HG03439 (cell line): ENCODE results near the gene MSH3.
A peak's percentile ranks its signal among the peaks of the same experiment; 100 is the strongest.
"Not testable (repeated sequence)": the region's sequence is repeated elsewhere in the genome, so short reads cannot be mapped to it uniquely, and the experiment has no call there.

ENCODE experiments used
- ATAC-seq: cut with Tn5 transposase; IDR thresholded peaks from one replicate; pipeline ENCODE4 v1.9.1; 2021; ENCODE audit warnings: mild to moderate bottlenecking, moderate library complexity; ENCODE audit not compliant: unreplicated experiment

The MSH3 gene

GRCh38 chr5:80841026-80841797, 186.8 kb downstream of the MSH3 start:
- not testable (repeated sequence) for ATAC-seq

- ATAC-seq, result not testable (repeated sequence)
Measured at GRCh38 chr5:80846422-80846821, 192.0 kb downstream of the MSH3 start.

DNA sequence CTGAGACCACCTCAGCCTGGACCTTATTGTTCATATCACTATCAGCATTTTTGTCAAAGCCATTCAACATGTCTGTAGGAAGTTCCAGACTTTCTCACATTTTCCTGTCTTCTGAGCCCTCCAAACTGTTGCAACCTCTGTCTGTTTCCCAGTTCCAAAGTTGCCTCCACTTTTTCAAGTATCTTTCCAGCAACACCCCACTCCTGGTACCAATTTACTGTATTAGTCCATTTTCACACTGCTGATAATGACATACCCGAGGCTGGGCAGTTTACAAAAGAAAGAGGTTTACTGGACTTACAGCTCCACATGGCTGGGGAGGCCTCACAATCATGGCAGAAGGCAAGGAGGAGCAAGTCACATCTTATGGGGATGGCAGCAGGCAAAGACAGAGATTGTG, 195.7 kb downstream of the MSH3 start:
- not testable (repeated sequence) for ATAC-seq

DNA sequence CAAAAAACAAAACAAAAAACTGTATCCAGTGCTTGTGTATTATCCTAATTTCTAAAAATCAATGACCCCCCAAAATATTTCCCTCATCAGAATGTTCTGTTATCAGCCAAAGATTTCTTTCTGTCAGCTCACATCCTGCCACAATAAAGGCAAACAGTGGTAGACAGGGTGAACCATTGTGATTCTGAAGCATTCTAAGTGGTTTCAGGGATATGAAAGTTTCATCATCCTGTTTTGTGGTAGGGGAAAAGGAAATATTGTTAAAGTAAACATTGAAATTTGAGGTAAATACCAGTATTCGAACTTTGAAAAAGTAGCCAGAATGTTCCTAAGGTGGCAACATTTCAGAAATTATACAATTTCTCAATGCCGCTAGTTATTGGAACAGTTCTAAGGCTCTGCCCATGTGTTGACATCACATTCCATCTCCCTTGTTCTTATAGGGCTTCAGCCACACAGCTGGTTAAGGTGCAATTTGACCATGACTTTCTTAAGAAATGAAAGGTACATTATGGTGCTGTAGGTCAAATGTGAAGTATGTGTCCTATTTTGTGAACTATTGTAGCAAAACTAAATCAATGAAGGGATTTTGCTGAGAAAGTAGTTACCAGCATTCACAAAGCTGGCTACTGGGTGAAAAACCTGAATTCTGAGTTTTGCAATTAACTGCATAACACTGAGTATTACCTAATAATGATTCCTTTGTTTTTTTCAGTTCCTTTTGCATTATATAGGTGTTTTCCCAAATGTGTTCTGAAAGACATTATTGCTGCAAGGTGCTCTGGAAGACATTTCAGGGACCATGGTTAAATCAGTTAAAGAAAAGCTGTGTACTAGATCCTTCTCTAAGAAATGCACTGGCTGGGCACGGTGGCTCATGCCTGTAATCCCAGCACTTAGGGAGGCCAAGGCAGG, 198.1 kb downstream of the MSH3 start:
- ATAC-seq, result no peak

GRCh38 chr5:80853413-80853812, 199.0 kb downstream of the MSH3 start:
- no peak for ATAC-seq

GRCh38 chr5:80854583-80854982, 200.1 kb downstream of the MSH3 start:
- no peak for ATAC-seq

DNA sequence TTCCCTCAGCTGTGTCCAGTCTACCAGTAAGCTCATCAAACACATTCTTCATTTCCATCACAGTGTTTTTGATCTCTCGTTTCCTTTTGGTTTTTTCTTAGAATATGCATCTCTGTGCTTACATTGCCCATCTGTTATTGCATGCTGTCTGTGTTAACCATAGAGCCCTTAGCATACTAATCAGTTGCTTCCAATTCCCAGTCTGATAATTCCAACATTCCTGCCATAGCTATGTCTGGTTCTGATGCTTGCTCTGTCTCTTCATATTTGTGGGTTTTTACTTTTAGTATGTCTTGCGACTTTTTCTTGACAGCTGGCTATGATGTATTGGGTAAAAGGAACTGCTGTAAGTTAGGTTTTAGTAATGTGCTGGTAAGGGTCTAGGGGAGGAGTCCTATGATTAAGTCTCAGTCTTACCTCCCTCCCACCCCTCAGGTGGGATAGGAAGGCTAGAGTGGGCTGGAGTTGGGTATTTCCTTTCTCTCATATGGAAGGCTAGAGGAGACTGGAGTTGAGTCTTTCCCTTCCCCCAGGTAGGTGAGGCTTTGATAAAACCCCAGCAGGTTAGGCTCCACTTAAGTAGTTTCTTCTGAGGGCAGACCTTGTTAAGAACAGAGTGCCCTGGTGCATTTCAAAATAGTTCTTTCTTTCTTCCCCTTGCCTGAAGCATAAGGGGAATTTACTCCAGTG, 206.6 kb downstream of the MSH3 start:
- ATAC-seq, result no peak

- no peak for ATAC-seq
Measured at GRCh38 chr5:80863708-80864107, 209.3 kb downstream of the MSH3 start.

GRCh38 chr5:80864109-80864508, 209.7 kb downstream of the MSH3 start:
- ATAC-seq, result no peak

DNA sequence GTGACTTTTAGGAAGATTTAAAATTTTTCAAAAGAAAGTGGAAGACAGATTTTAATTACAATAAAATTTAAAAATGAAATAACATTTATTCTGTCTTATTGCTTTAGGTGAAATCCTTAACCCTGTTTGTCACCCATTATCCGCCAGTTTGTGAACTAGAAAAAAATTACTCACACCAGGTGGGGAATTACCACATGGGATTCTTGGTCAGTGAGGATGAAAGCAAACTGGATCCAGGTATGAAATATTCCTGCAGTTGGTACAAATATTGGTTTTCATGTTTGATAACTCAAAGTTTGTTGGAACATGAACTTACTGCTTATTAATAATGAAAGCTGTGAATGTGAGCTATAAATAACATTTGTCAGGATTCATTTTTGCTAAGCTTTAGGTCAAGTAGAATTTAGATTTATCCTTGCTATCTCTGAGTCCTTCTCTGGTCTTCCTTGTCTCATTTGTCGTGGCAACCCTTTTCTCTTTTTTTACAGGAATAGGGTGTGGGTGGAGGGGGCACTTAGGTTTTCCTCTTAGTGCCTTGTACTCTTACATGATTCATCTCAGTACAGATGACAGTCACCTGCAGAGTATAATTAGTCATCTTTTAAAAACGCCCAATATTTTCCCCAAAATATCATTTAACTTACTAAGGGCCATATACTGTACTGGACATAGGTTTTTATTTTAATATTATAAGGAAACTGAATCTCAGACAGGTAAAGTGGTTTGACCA, 210.4 kb downstream of the MSH3 start:
- ATAC-seq, result peak; percentile 52

GRCh38 chr5:80865551-80865950, 211.1 kb downstream of the MSH3 start:
- ATAC-seq, result no peak

DNA sequence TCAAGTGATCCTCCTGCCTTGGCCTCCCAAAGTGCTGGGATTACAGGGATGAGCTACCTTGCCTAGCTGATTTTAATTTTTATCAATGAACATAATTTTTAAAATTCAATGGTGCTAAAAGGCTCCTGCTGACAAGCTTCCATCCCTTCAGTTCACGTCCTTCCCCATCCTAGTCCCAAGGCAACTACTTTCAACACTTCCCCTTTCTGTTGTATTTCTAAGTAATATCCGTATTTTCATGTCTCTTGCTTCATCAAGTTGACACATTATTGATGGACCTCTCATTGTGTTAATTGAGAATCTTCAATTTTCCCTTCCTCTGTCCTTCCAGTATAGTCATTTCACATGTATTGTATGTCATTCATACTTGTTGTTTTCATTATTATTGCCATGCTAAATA, 211.9 kb downstream of the MSH3 start:
- ATAC-seq, result no peak

DNA sequence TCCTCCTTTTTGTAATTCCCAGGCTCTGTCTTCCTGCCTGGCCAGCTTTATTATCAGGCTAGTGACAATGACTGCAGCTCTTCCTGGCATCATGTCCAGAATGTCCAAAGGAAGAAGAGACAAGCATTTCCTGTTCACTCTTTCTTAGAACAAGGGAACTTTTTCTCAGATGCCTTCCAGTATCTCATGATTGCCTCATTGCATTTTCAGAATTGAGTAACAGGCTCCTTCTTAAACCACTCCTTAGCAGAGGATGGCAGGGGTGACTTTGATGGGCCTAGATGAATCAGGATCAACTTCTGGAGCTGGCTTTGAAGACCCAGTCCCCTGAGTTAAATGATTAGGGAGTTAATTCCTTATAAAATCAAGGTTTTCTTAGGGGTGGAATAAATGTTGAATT, 212.8 kb downstream of the MSH3 start:
- no peak for ATAC-seq

- ATAC-seq, result no peak
Measured at GRCh38 chr5:80870442-80870841, 216.0 kb downstream of the MSH3 start.

- no peak for ATAC-seq
Measured at GRCh38 chr5:80871541-80871961, 217.1 kb downstream of the MSH3 start.

DNA sequence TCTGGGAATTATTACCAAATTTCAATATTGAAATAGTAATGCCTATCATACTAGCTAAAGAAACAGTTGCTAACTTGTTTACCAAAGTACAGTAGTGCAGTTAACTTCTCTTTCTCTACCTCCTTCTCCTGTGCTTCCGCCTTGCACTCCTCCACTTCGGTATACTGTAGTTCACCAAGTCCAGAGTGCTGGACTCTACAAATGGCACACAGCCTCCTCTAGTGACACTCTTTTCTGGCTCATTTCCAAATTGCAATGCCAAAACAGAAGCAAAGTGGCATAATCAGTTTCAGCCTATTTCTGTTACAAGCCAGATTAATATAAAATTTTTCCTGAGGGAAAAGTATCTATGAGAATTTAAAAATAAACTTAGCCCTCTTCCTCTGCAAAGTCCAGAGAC, 219.7 kb downstream of the MSH3 start:
- ATAC-seq, result no peak

- ATAC-seq, result no peak
Measured at GRCh38 chr5:80877592-80877991, 223.1 kb downstream of the MSH3 start.

- no peak for ATAC-seq
Measured at GRCh38 chr5:80881726-80882125, 227.3 kb downstream of the MSH3 start.

GRCh38 chr5:80883390-80883789, 228.9 kb downstream of the MSH3 start:
- not testable (repeated sequence) for ATAC-seq

- ATAC-seq, result no peak
Measured at GRCh38 chr5:80884086-80884813, 229.8 kb downstream of the MSH3 start.
